Activated CD8-positive, alpha-beta memory T cell treated with anti-CD3 and anti-CD28 coated beads for 4 hours (primary cell): ENCODE data around the gene SPEG.

ENCODE experiments used
- DNase-seq, 2 donors: peaks; one replicate each; pipeline ENCODE4 v3.0.0-alpha.2; 2020; ENCODE audit warnings: low read depth in 2 of 2

SPEG gene

GRCh38 chr2:219461047-219461514 lies 26.4 kb downstream of the SPEG start:
- no peak for DNase-seq

DNA sequence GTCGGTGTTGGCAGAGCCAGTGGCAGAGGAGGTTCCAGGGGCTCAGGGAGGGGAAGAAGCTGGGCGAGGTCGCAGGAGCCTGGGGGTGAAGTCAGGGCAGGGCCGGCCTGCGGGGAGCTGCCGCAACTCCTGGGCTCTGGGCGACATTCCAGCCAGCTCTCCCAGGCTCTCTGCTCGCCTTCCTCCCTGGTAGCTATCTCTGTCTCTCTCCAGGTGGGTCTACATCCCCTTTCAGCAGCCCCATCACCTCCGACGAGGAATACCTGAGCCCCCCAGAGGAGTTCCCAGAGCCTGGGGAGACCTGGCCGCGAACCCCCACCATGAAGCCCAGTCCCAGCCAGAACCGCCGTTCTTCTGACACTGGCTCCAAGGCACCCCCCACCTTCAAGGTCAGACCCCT lies 27.0 kb downstream of the SPEG start:
- no peak for DNase-seq

GRCh38 chr2:219462349-219462748 lies 27.7 kb downstream of the SPEG start:
- no peak for DNase-seq

DNA sequence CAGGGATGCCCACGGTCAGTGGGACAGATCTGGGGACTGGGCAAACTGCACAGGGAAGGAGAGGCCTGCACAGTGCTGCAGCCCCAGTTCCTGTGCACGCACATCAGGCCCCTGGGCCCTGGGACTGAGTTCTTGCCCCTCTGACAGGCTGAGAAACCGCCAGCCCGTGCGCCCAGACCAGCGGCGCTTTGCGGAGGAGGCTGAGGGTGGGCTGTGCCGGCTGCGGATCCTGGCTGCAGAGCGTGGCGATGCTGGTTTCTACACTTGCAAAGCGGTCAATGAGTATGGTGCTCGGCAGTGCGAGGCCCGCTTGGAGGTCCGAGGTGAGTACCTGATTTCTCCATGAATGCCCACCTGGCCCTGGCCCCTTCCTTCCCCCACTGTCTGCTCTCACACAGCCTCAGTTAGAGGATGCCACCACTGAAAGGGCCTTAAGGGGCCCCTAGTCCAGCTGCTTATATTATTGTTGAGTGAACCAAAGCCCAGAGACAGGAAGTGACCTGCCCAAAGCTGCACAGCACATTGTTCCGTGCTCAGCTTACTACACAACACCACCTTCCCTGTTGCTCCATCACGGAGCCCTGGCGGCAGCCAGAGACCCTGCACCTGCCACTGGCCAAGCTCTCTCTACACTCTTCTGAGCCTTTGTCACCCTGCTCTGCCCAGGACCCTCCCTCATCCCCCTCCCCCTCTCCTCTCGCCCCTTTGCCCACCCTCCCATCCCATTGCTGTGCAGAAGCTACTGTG lies 29.8 kb downstream of the SPEG start:
- no peak for DNase-seq

DNA sequence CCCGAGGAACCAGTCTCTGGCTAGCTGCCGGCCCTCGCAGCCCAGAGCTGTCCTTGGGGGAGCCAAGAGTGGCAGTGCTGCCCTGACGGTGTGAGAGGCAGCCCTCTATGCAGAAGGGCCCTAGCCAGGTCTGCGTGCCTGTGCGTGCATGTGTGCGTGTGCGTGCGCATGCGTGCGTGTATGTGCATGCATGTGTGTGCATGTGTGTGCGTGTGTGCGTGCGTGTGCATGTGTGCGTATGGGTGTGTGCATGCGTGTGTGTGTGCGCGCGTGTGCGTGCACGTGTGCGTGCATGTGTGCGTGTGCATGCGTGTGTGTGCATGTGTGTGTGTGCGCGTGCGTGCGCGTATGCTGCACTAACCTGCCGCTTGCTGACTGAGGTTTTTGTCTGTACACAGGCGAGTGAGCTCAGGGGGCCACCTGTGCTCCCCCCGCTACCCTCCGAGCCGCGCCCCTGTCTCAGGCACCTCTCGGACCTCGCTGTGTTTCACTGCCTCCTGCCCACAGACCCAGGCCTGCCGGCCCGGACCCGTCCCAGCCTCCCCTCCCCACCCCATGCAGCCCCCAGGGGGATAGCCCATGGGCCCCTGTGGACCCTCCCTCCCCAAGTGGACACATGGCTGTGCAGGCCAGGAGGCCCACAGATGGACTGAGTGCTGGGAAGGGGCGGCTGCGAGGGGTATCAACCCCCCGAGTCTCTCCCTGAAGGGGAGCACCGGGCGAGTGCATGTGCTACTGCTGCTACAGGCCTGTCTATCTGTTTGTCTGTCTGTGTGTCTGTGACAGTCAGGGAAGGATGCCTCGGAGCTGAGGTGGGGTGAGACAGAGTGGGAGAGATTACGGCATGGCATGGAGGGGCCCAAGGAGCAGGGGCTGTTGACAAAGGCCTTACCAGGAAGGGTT lies 31.3 kb downstream of the SPEG start:
- no peak for DNase-seq

DNA sequence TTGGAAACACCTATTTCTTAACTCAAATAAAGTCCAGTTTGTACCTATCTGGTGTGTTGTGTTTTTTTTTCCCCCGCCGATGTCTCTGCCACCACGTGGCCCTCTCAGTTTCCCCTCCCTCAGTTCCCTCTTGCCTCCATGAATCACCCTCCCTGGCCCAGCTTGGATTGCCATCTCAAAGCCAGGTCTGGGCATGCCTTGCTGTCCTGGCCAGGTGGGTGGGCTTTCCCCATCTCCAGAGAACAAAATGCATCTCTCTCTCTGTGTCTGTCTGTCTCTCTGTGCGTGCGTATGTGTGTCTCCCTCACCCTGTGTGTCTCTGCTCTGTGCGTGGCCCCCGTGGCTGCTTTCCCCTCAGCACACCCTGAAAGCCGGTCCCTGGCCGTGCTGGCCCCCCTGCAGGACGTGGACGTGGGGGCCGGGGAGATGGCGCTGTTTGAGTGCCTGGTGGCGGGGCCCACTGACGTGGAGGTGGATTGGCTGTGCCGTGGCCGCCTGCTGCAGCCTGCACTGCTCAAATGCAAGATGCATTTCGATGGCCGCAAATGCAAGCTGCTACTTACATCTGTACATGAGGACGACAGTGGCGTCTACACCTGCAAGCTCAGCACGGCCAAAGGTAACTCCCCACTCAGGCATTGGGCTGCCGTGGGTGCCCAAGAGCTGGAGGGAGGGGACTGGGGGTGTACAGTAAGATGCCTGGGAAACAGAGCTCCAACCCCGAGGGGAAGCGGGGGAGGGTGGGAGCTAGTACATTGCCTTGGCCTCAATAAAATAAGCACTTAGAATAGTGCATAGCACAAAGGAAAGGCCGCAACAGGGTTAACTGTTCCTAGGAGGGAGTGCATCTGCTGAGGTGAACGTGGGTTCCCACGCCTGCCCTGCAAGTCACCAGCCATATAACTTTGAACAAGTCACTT lies 32.4 kb downstream of the SPEG start:
- no peak for DNase-seq

DNA sequence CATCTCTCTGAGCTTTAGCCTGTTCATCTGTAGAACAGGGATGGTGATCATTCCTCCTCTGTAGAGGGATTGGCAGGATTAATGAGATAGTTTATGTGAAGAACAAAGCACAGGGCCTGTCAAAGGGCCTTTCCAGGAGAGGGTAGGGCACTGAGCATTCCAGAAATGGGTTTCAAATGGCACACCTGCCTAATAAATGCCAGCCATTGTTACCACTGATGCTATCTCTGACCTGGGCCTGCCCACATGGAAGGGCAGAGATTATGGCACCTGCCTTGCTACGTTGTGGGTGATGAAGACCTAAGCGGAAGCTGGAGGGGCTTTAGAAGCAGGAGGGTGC lies 33.1 kb downstream of the SPEG start:
- DNase-seq, result no peak

- no peak for DNase-seq
These were observed 34.0 kb downstream of the SPEG start for GRCh38 chr2:219468410-219469185.

- DNase-seq, result no peak
These were observed 34.6 kb downstream of the SPEG start for GRCh38 chr2:219469186-219469724.

DNA sequence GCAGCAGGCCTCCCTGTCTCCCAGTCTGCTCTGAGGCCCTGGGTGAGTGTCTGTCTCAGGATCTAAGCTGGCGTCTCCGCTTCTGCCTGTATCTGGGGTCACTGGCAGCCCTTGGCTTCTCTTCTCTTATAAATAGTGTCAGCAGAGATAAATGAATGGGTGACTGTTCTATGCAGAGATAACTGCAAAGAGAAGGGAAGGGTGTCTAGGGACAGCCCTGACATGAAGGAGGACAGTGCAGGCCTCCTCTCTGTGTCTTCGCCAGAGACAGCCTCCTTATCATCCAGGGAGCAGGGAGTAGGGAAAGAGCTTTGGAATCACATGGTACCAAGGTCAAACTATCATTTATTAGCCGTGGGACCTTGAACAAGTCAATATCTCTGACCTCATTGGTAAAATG lies 35.8 kb downstream of the SPEG start:
- no peak for DNase-seq

DNA sequence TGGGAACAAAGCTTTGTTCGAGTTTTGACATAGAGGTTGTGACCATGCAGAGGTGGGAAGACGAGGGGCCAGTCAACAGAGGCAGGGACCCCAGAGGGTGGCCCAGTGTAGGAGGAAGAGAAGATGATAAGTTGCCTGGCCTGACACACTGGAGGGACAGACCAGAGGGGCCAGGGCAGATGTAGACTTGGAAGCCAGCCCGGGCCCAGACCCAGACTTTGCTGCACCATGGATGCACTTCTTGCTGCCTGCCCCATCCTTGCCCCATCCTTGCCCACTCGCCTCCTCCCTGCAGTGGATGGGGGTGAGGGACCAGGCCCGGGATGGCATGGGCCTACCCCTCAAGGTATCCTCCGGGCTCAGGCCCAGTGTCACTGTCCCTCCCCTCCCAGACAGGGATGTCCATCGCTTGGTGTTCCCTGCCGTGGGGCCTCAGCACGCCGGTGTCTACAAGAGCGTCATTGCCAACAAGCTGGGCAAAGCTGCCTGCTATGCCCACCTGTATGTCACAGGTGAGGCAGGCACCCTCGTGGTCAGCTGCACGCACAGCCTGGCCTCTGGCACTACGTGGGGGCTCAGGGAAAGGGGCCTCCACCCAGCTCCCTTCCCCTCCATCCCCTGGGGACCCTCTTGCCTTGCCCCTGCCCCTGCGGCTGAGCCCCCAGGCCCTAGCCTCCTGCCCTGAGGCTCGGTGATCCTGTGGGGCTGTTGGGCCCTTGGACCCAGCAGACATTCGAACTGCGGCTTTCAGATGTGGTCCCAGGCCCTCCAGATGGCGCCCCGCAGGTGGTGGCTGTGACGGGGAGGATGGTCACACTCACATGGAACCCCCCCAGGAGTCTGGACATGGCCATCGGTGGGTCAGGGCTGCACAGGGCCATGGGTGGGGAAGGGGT lies 37.1 kb downstream of the SPEG start:
- no peak for DNase-seq

DNA sequence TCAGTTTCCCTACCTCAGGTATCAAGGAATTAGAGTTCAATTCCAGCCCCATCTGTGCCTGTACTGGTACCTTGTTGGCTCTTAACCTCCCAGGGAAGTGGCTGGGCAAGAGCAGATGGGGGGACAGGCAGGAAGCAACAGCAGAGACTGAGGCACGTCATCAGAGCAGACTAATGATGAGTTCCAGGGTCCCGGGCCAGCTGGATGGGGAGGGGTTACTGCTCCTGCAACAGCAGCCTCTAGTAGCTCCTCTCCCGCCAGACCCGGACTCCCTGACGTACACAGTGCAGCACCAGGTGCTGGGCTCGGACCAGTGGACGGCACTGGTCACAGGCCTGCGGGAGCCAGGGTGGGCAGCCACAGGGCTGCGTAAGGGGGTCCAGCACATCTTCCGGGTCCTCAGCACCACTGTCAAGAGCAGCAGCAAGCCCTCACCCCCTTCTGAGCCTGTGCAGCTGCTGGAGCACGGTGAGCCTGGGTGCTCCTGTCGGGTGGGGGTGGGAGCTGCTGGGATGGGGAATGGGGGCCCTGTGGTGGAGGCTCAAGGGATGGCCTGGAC lies 38.1 kb downstream of the SPEG start:
- no peak for DNase-seq

- no peak for DNase-seq
These were observed 38.9 kb downstream of the SPEG start for GRCh38 chr2:219473511-219473910.

DNA sequence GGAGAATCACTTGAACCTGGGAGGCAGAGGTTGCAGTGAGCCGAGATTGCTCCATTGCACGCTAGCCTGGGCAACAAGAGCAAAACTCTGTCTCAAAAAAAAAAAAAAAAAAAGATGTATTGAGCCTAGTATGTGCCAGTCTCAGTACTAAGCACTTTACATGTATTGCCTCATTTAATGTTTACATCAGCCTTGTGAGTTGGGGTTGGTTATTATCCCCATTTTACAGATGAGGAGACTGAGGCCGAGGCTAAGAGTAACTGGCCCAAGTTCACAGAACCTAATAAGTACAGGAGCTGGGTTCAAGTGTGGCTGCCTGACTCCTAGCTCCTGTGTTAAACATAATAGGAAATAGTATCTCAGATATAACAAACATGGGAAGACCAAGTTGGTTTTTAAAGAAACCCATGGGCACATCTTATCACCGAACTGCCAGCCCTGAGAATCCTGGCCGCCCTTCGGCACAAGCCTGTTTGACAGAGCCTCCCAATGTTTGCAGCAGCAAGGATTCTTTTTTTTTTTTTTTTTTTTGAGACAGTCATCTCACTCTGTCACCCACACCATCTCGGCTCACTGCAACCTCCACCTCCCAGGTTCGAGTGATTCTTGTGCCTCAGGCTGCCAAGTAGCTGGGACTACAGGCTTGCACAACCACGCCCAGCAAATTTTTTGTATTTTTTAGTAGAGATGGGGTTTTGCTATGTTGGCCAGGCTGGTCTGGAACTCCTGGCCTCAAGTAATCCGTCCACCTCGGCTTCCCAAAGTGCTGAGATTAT lies 39.8 kb downstream of the SPEG start:
- no peak for DNase-seq

DNA sequence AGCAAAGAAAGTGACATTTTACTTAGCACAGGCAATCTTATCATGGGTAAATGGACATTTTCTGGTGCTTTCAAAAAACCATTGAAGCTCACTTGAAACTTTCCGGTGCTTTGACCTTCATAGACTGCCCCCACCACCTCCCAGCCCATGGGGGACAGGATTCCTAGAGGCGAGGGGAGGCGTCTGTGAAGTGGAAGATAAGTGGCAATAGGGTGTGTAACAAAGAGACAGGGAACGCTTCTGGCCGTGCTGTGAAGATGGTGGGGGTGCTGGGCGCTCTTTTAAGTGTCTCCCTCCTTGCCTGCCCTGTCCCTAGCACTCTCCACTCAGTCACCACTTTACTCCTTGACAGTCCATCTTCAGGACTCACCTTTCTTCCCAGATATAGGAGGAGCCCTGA lies 40.6 kb downstream of the SPEG start:
- no peak for DNase-seq

DNA sequence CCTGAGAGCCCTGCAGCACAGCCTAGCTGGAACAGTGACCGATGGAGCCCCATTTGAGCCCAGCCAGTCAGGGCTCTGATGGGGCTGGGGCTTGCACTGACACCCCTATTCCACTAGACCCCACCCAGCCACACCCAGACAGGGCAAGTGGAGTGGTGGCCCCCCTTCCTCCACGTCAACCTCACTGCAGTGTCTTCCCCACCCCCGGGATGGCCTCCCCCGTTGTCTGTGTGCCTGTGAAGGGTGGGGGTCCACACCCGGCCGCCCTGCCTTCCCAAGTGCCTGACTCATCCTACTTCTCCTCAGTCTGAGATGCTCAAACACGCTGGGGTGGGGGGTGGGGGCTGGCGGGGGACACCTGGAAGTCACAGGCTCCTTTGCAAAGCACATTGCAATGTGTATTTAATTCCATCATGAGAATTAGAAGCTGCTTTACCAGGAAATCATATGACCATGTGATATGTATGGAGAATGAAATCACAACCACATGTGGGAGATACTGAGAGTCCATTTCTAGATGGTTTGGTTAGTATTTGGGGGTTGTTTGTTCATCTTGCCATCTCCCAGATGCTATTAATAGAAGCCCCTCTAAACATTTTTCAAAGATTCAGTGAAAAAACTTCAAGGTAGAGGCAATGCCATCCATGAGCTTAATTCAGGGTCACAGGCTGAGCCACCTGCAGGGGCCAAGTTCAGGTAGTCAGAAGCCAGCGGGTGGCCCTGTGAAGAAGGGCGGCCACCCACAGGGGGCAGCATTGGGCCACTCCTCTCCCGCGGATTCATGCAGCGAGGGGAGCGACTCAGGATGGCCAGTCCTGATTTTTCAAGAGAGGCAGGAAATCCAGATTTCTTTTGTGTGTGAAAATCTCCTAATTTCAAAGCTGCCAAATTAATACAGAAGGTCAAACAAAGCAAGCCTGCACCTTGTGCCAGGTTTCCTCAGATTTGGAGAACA lies 41.3 kb downstream of the SPEG start:
- DNase-seq, result no peak

DNA sequence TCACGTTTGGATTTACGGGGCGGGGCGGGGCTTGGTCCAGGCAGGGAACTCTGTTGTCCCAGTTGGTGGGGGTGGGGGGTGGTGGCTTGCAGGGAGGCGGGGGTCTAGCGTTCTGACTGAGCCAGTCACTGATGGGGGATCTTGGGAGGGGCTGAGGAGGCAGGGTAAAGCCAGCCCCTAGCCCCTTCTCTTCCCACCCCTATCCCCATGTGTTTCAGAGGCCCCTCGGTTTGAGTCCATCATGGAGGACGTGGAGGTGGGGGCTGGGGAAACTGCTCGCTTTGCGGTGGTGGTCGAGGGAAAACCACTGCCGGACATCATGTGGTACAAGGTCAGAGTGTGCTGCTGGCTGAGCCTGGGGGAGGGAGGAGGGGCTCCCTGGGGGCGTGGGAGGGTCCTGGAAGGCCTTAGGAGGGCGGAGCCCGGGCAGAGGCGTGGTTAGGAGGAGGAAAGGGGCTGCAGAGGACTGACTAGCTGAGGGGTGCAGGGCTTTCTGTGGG lies 42.1 kb downstream of the SPEG start:
- DNase-seq, result no peak
